NCI-H1930 (cell line): ENCODE results near the gene TTF2.
"Not testable (repeated sequence)": the region's sequence is repeated elsewhere in the genome, so short reads cannot be mapped to it uniquely, and the experiment has no call there.

Experiments
- DNase-seq, 2 experiments: peaks; one replicate each; lab custom pipeline; 2025; lab: John Stamatoyannopoulos, UW

Gene TTF2

DNA sequence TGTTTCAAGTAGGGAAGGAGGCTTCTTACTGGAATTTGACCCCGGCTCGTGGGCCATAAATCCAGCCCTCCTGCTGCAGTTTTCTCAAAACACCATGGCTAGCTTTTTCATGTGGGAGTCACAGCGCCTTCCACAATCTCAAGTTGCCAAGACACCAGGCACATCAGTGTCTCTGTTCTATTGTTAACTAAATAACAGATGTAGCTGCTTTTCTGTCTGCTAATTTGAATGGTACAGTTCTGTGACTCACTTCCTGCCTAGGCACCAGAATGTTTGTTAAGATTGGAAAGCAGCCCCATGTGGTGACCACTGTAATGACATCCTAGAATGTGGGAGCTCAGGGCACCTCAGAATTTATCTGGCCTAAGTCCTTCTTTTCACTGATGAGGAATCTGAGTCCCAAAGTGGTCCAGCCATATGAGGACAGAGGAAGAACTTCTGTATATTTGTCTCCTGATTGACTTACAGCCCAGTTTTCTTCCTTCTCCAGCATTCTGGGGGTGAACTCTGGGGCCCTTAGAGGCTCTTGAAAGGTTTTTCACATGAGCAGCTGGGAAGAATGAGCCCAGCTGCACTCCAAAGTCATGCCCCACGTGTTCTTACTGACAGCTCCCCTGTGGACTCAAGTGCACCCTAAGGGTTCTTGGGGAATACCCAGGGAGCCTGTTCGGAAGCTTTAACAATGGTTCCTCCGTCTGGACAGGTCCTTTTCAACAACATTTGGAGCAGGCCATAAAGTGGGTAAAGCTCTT, 33.9 kb downstream of the TTF2 start:
- no peak for DNase-seq

DNA sequence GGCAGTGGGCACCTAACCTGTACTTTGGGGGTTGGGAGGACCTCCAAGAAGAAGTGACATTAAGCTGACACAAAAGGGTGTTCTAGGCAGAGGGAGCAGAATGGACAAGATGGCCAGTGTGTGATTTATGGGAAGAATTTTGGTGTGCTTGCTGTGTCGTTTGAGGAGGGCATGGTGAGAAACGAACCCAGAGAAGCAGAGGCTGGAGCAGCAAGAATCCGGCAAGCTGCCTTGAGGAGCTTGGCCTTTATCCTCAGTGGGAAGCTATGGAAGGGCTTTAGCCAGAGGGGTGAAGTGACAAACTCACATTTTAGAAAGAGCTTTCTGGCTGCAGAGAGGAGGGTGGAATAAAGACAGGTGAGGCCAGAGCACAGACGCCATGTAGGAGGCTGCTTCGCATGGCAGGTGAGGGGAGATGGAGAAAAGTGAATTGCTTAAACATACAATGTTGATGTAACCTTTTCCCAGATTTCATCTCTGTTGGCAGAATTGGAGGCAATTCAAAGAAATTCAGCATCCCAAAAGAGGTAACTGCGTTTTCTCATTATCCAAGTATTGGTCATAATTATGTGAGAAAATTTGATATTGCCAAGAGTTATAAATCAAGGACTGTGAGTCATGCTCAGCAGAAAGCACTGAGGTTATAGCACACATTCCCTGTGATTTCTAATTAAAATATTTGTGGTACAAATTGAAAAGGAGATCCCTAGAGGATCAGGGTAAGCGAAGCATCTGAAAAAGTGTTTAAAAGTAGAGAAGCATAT, 34.9 kb downstream of the TTF2 start:
- no peak for DNase-seq

DNA sequence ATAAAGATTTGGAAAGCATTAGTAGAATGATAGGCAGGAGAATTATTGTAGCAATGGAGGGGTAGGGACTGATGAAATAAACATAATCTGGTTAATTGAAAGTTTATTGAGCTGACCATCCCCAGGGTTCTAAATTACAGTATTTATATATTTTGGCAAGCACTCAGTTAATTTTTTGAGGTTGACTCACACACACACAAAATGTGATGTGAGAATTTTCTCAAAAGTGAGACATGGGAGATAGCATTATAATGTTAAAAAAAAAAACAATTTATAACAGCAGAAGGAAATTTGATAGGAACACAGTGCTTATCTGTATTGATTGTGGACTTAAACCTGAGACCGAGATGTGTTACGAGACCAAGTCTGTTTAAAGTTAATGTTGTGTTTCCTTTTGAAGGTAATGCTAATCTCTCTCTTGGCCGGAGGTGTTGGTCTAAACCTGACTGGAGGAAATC, 36.9 kb downstream of the TTF2 start:
- no peak for DNase-seq

DNA sequence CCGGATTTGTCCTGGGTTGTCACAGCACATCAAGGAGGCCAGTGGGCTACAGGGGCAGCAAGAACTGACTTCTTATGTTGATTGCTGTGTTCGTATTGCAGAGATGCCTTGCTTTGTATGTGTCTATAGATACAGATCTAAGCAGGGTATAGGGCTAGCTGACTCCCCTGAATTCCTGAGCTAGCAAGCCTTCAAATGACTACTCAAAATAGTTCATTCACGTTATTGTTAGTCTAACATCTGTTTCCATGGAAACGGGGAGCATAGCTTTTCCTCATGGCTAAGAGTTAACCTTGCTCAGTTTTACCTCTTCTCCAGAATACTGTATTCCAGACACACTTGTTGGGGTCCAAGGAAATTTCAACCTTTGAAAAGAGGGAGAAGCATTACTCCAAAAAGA, 37.3 kb downstream of the TTF2 start:
- DNase-seq = no peak

DNA sequence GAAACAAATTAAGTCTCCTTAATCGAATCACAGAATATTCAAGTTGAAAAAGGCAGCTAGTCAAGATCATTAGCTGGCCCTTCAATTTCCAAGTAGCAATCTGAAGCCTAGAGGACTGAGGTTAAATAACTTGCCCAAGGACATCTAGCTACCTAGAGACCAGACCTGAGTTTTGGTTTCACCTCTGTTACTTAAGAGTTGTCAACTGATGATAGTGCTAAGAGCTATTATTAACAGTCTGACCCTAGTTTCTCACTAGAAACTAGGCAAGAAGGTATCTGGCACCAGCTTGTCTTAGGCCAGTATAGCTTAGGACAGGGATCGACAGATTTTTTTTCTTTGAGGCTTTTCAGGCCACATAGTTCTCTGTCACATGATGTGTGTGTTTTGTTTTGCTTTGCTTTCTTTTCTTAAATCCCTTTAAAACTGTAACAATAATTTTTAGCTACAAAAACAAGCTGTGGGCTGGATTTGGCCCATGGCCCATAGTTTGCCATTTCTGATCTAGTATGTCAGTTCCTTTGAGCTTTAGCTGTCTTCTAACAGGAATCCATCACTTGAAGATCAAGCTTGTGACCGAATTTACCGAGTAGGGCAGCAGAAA, 38.3 kb downstream of the TTF2 start:
- no peak for DNase-seq

DNA sequence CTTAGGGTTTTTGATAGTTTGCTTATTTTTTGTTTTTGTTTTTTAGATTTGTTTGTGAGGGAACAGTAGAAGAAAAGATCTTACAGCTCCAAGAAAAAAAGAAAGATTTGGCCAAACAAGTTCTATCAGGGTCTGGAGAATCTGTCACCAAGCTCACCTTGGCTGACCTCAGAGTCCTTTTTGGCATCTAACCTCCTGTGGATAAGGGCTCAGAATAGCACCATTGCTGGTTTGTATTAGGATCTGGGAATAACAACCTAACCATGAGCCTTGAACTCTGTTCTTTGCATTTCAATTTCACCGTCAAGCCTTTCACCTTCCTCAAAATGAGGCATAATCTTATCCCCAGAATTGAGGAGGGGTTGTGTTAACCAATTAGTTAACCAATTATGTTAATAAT, 41.2 kb downstream of the TTF2 start:
- DNase-seq = no peak

DNA sequence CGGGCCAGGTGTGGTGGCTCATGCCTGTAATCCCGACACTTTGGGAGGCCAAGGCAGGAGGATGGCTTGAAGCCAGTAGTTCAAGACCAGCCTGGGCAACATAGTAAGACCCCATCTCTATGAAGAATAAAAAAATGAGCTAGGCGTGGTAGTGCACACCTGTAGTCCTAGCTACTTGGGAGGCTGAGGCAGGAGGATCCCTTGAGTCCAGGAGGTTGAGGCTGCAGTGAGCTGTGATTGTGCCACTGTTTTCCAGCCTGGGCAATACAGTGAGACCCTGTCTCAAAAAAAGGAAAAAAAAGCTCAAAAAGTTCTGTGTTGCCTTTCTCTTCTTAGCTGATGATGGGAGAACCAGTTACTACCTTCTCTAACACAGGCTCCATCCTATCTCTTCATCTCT, 41.7 kb downstream of the TTF2 start:
- DNase-seq = not testable (repeated sequence)

DNA sequence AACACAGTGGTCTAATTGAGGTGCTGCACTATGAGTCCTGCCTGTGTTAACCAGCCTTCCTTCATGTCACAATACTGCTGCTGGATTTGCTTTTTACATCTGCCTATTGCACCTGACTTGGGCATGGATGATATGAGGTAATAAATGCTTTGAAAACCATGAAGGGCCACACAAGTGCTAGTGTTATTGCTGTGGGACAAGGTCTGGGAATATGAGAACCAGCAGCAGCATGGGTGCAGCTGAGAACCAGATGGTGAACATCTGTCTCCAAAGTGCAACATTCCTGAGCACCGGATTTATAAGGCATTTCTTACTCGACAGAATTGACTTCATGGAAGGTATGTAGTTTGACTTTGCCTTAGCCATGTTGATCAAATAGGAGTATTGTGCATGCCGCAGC, 44.9 kb downstream of the TTF2 start:
- DNase-seq = no peak

DNA sequence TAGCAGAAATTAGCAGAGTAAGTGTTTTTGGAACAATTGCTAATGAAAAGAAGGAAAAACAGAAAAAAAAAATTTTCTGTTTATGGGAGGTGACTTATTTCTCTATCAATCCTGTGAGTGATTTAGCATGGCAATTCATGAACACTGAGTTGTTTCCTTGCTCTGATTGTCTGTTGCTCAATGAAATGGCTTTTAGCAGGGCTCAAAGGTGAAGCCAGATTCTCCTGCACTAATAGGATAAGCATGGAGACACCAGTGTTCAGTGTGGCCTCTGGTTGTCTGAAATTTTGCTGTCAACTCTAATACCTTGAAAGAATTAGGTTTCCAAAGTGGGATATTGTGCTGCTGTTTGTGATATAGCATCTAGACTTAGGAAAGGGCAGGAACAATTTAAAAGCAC, 45.6 kb downstream of the TTF2 start:
- no peak for DNase-seq

DNA sequence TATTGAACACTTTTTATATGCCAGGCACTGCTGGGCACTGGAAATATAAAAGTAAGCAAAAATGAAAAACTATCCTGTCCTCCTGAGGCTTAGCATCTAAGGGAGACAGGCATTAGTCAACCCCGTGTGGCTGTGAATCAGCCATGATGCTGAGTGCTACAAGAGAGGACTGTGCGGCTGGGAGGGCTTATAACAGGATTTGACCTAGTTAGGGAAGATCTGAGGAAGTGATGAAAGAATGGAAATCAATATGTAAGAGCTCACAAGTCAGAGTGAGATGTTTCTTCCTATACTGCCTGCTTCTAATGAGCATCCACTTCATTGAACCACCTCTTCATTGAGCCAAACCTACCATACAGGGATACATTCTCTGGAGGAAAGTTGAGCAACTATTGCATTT, 46.4 kb downstream of the TTF2 start:
- DNase-seq = no peak

DNA sequence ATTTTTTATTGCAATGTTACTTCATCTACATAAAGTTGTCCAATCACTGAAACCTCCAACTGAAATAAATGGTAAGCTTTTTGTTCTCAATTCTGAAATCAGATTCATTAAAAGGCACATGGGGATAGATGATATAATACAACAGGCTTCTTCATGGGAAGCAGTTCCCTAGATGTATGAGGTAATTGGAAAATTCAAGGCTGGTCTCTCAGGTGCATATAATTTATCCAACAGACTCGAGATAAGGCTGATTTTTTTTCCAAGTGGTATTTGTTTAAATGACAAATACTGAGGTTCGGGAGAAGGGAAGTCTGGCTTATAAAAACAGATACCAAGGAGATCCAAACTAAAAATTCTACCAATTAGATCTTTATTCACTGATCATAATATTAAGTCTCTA, 47.2 kb downstream of the TTF2 start:
- no peak for DNase-seq

DNA sequence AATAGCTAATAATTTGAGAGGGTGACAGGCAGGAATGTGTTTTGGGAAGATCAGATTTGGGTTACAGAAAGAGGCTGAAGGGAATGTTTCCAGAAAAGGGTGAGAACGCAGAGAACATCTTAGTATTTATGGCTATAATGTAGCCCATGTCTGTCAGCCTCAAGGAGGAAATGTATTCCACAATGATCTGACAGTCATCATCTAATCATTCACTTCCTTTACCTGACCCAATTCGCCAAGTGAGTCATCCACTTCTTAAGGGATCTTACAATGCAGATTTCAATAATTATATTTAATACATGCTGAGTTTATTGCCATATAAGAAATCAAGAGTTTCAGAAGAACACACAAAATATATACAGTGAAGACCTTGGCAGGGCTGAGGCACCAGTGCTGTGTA, 50.6 kb downstream of the TTF2 start:
- no peak for DNase-seq

DNA sequence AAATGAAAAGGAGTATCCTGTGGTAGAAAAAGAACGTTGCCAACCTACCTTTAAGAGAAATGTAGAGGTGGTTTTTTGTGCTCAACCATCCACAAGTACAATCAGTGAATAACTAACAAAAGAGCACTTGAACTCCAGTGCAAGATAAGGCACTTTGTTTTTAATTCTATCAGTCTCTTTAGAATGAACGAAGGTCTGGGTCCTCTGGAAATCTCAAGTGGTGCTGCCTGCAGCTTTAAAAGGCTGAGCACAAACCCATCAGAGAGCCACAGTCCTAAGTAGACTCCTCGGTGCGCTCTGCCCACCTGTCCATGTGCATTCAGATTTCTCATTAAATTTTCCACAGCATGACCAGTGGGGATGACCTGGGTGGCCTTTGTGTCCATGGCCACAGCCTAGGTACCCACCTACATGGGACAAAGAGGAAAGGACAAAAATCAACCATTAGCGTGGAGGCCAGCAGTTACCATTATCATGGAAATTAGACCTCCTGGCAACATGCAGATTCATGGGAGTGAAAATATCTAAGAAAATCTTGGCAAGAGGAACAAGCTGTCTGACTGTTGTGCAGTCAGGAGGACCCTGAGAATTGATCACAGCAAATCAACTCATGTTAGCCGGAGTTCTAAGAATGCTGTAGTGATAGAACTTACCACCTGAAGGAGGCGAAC, 52.1 kb downstream of the TTF2 start:
- no peak for DNase-seq

DNA sequence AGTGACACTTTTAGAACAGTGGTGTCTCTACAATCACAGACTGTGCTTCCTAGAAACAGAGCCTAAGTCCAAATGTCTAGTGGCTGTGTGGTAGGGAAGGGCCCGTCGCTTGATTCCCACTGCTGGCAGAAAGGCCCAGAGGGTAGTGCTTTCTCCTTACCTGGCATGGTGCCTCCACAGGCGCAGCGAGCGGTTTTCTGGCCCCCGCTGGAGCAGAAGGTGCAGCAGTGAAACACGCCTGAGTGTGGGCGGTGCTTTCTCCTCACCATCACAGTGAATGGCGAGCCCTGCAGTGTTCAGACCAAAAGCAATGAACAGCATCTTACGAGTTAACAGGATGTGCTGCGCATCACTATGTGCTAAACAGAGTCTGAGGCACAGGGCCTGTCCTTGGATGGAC, 53.1 kb downstream of the TTF2 start:
- DNase-seq = no peak

DNA sequence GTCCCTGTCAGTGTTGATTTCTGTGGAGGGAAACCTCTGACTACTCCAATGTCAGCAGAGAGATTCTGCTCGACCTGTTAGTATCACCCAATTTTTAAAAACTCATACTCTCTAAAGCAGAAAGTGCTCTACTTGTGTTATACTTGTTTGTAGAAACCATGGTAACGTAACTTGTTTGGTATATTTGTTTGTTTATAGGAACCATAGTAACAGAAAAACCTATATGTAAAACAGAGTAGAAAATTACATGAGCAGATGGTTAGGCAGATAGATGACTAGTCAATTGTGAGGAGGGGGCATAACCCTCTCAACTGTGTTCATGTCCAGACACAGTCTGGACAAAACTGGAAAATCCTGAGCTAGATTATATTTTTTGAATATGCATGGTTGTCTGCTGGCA, 54.8 kb downstream of the TTF2 start:
- no peak for DNase-seq

DNA sequence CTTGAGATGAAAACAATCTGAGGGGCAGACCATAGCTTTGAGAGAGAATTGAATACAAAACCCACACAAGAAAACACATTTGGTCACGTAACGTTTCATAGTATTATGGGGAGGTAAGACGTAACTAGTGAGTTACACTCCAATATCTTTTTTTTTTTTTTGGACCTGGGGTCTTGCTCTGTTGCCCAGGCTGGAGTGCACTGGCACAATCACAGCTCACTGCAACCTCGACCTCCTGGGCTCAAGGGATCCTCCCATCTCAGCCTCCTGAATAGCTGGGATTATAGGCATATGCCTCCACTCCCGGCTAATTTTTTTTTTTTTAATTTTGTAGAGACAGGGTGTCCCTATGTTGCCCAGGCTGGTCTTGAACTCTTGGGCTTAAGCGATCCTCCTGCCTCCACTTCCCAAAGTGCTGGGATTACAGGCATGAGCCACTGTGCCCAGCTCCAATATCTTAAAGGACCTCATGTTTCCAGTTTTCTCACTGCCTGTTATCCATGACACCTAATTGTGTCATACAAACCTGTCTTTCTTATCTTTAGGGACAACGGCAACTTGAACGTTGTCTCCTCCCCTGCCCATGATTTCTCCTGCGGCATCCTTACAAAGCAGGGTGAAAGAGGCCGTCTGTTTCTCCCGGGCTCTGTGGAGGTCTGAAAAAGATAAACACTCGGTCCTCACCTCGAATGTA, 56.1 kb downstream of the TTF2 start:
- DNase-seq = no peak

DNA sequence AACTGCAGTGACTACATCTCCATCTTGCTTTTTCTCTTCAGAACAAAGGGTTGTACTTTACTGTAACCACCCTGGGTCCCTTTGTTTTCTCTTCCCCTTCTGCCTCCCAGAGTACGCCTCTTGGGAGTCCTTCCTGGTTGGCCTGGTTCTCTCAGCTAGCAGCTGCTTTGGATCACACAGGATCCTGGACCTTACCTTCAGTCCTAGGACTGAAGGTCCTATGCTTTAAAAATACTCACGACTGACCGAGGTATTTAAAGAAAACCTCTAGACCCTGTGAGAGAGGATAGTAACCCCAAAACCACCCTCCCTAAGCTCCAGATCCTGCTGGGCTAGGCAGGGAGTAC, 56.6 kb downstream of the TTF2 start:
- no peak for DNase-seq

DNA sequence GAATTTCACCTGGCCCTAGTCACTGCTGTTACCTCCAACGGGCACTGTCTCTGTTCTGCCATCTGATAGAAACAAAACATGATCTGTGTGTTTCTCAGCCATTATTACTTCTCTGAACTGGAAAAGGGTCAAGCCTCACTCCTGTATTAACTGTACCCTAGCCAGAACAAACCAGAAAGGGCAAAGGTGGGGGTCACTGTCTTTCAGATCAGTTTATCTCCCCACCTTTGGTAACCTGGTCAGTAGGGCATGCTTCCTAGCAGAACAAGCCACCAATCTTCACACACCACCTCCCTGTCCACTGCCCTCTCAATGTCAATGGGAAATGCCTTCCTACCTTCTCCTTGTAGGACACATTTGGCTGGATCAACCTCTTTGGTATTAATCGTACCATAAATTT, 57.6 kb downstream of the TTF2 start:
- DNase-seq = no peak

DNA sequence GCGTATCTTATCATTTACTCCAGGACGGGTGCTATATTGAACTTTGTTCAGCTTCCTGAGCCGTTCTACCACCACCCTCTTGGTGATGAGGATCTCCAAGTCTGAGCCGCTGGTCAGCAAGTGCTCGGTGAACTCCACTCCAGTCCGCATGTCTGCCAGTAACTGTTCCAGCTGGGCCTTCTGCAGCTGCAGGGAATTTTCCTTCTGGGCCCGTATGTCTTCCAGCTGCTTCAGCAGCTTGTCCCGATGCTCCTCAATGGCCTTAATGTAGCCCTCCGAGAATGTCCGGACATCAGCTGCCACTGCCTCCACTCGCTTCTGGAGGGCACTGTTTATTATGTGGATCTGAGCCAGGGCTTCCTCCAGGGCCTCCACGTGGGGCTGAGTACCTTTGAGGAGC, 58.0 kb downstream of the TTF2 start:
- no peak for DNase-seq

DNA sequence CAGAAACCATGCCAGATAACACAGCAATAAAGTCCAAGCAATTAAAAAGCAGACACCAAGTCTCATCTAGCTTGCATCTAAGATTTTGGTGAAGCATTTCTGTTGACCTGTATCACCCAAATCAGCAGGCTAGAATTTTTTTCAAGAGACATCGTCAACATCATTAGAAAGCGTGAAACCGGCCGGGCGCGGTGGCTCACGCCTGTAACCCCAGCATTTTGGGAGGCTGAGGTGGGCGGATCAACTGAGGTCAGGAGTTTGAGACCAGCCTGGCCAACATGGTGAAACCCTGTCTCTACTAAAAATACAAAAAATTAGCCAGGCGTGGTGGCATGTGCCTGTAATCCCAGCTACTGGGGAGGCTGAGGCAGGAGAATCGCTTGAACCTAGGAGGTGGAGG, 59.0 kb downstream of the TTF2 start:
- not testable (repeated sequence) for DNase-seq

DNA sequence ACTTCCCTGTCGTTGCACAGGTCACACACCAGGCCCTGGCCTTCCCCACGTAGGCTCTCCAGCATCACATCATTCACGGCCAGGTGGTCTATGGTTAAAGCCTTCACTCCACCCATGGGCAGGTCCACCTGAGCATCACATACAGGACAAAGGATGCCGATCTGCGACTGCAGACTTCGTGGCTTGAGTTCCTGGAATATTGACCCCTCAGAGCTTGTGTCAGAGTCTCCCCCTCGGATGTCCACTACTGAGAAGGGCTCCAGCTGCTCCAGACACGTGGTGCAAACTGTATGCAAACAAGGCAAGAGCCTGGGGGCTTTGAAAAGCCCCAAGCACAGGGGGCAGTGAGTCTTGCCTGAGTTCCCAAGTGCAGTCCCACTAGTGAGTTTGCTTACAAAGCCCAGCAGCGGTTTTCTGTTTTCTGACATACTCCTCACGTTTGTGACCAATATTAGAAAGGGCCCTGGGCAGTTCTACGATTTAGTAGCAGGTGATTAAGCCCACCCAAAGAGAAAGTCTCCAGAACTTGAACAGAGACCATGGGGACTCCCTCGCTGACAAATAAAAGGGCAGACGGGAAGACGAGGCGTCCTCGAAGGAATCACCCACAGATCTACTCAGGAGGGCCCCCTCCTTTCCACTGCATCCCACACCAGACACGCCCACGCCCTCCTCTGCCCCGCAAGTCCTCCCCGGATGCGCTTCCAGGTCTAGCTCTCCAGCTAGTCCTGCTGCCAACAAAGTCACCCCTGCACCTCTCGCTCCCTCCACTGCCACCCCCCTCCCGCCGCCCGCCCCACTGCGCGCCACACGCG, 60.9 kb downstream of the TTF2 start:
- no peak for DNase-seq
